Measurements from ENCODE around the gene ELP6.

GRCh38 chr3:47523310-47524073, 10.0 kb upstream of the ELP6 start:
- no peak for TF ChIP-seq CTCF (IDR thresholded peaks at IDR 0.05)
- TF ChIP-seq POLR2A (IDR thresholded peaks at IDR 0.05) = no peak
